Skeletal muscle tissue (tissue), 4 donors: ENCODE measurements around the gene TXNL4A. TPM values are rescaled to one million over a fixed set of nuclear protein-coding genes. Genes with fewer than 3 reads are reported as not detected.
A peak's percentile ranks its signal among the peaks of the same experiment; 100 is the strongest.
"Not testable (repeated sequence)": the region's sequence is repeated elsewhere in the genome, so short reads cannot be mapped to it uniquely, and the experiment has no call there.

ENCODE experiments used
- H3K27ac ChIP-seq: one replicate; pipeline ENCODE4 v1.7.0; 2013; ENCODE audit warnings: mild to moderate bottlenecking, low read depth, low read length, inconsistent platforms
- H3K27me3 ChIP-seq, 3 donors: one replicate each; pipeline ENCODE4 v1.7.0; 2013; ENCODE audit warnings: low read length in 3 of 3; ENCODE audit not compliant: control insufficient read depth in 3 of 3, insufficient read depth in 3 of 3
- H3K36me3 ChIP-seq, 3 donors: one replicate each; pipeline ENCODE4 v1.7.0; 2013; ENCODE audit warnings: low read length in 3 of 3; ENCODE audit not compliant: control insufficient read depth in 3 of 3, insufficient read depth in 3 of 3
- H3K4me1 ChIP-seq, 3 donors: one replicate each; pipeline ENCODE4 v1.7.0; 2013; ENCODE audit warnings: low read length in 3 of 3, mild to moderate bottlenecking in 3 of 3; ENCODE audit not compliant: control insufficient read depth in 3 of 3, insufficient read depth in 3 of 3
- H3K4me3 ChIP-seq, 3 donors: one replicate each; pipeline ENCODE4 v1.7.0; 2013; ENCODE audit warnings: low read length in 3 of 3
- H3K9ac ChIP-seq, 3 donors: one replicate each; pipeline ENCODE4 v1.7.0; 2013; ENCODE audit warnings: low read length in 3 of 3, mild to moderate bottlenecking in 3 of 3, moderate library complexity in 2 of 3, low read depth in 1 of 3
- H3K9me3 ChIP-seq, 3 donors: one replicate each; pipeline ENCODE4 v1.7.0; 2013; ENCODE audit warnings: low read length in 3 of 3; ENCODE audit not compliant: control insufficient read depth in 3 of 3
- total RNA-seq: library from RNA; depleted of rRNA; stranded (reverse); fragments of >200 nt; gene quantifications from one replicate; pipeline ENCODE4 v1.2.3, GENCODE V29; 2014
- donor health status: Osteomylitis.

The TXNL4A gene
- total RNA-seq, 1 donor from 2014 or later, result 30.8 TPM

DNA sequence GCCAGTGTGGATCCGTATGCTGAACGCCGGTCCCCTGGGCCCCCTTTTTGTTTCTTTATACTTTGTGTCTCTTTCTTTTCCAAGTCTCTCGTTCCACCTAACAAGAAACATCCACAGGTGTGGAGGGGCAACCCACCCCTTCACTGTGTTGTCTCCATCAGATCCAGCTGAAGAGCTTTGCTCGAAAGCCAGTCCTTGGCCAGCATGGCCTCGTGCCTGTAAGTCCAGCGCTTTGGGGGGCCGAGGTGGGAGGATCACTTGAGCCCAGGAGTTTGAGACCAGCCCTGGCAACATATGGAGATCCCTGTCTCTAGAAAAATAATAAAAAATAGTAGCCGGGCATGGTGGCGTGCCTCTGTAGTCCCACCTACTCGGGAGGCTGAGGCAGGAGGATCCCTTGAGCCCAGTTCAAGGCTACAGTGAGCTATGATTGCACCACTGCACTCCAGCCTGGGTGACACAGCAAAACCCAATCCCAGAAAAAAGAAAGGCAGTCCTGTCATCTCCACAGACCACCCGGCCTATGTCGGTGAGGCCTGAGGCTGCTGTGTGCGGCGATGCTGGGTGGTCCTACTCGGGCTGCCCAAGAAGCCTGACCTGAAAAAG, 27.3 kb downstream of the TXNL4A start:
- Histone ChIP-seq H3K4me1 (peaks cover 6 to 11% (median 8%) of the 10 kb centered on the region in 3 donors), H3K4me3 (no peak overlapping the region), H3K9ac (no peak overlapping the region), H3K9me3 (no peaks in the 10 kb centered on the region), H3K27ac (no peak overlapping the region), H3K27me3 (peaks cover 0 to 19% (median 6%) of the 10 kb centered on the region in 3 donors), H3K36me3 (no peaks in the 10 kb centered on the region)

DNA sequence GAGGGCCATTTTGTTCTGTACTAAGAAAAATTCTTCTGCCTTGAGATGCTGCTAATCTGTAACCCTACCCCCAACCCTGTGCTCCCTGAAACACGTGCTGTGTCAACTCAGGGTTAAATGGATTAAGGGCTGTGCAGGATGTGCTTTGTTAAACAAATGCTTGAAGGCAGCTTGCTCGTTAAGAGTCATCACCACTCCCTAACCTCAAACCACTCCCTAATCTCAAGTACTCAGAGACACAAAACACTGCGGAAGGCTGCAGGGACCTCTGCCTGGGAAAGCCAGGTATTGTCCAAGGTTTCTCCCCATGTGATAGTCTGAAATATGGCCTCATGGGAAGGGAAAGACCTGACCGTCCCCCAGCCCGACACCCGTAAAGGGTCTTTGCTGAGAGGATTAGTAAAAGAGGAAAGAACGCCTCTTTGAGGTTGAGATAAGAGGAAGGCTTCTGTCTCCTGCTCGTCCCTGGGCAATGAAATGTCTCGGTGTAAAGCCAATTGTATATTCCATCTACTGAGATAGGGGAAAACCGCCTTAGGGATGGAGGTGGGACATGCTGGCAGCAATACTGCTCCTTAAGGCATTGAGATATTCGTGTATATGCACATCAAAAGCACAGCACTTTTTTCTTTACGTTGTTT, 28.1 kb downstream of the TXNL4A start:
- not testable (repeated sequence) for H3K27ac ChIP-seq, H3K9me3 ChIP-seq, H3K9ac ChIP-seq, H3K4me1 ChIP-seq, H3K36me3 ChIP-seq, H3K4me3 ChIP-seq
- H3K27me3 ChIP-seq, result peaks cover 0 to 19% (median 6%) of the 10 kb centered on the region in 3 donors

DNA sequence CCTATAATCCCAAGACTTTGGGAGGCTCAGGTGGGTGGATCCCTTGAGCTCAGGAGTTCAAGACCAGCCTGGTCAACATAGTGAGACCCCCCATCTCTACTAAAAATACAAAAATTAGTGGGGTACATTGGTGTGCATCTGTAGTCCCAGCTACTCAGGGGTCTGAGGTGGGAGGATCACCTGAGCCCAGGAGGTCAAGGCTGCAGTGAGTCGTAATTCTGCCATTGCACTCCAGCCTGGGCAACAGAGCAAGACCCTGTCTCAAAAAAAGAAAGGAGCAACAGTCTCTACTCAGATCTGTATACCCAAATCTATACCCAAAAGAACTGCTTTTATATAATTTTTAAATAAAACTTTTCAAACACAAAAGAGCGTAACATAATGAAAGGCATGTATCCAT, 29.4 kb downstream of the TXNL4A start:
- Histone ChIP-seq H3K36me3 (no peaks in the 10 kb centered on the region), H3K27ac (no peak overlapping the region), H3K9me3 (no peaks in the 10 kb centered on the region), H3K27me3 (peaks cover 0 to 19% (median 6%) of the 10 kb centered on the region in 3 donors), H3K4me3 (no peak overlapping the region), H3K4me1 (peaks cover 0 to 4% (median 4%) of the 10 kb centered on the region in 3 donors), H3K9ac (no peak overlapping the region)

DNA sequence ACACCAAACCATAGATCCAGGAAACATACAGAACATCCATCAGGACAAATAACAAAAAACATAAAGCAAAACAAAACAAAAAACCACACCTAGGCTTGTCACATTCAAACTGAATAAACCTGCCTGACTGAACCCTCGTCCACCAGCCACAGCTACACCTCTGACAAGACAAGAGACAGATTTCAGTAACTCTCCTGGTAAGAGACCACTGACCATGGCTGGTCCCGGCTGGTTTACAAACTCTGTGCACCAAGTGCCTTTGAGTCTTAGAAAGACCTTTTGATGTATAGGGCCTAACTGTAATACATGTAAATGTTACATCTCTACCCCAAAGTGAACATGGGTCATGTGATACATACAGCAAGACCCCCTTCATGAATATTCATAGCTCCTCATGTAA, 32.1 kb downstream of the TXNL4A start:
- no peak overlapping the region for H3K4me3 ChIP-seq
- H3K9ac ChIP-seq, result no peak overlapping the region
- H3K36me3 ChIP-seq, result no peaks in the 10 kb centered on the region
- H3K9me3 ChIP-seq, result no peaks in the 10 kb centered on the region
- H3K4me1 ChIP-seq, result peaks cover 0 to 5% (median 0%) of the 10 kb centered on the region in 3 donors
- H3K27ac ChIP-seq, result no peak overlapping the region
- H3K27me3 ChIP-seq, result peaks cover 0 to 14% (median 0%) of the 10 kb centered on the region in 3 donors

DNA sequence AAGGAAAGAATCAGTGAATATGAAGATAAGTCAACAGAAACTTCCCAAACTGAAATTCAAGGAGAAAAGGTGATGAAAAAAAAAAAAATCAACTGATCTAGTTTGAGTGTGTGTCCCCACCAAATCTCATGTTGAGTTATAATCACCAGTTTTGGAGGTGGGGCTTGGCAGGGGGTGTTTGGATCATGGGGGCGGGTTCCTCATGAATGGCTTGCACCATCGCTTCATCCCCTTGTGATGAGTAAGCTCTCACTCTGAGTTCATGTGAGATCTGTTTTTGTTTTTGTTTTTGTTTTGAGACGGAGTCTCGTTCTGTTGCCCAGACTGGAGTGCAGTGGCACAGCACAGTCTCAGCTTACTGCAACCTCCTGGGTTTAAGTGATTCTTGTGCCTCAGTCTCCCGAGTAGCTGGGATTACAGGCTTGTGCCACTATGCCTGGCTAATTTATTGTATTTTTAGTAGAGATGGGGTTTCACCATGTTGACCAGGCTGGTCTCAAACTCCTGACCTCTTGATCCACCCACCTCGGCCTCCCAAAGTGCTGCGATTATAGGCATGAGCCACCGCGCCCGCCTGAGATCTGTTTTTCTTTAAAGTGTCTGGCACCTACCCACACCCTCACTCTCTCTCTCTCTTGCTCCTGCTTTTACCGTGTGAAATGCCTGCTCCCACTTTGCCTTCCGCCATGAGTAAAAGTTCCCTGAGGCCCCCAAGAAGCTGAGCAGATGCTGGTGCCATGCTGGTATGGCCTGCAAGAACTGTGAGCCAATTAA, 32.9 kb downstream of the TXNL4A start:
- peaks cover 2 to 8% (median 3%) of the 10 kb centered on the region in 3 donors for H3K4me1 ChIP-seq
- peaks cover 0 to 12% (median 0%) of the 10 kb centered on the region in 3 donors for H3K27me3 ChIP-seq
- H3K9me3 ChIP-seq, result no peaks in the 10 kb centered on the region
- no peak overlapping the region for H3K27ac ChIP-seq
- no peak overlapping the region for H3K9ac ChIP-seq
- no peak overlapping the region for H3K4me3 ChIP-seq
- H3K36me3 ChIP-seq, result no peaks in the 10 kb centered on the region

DNA sequence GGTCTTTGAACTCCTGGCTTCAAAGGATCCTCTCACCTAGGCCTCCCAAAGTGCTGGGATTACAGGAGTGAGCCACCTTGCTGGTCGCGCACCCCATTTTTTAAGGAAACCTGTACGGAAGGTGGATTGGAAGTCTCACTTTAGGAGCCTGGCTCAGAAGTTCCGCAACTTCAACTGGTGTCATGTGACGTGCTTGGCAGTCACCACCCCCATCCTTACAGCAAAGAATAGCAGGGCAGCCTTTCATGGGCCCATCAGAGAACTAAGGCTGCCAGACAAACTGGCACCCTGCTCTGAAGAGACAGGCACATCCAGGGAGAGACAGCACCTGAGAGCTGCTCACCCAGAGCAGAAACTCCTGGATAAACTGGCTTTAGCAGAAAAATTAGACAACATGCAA, 33.6 kb downstream of the TXNL4A start:
- Histone ChIP-seq H3K4me1 (peaks cover 9 to 15% (median 10%) of the 10 kb centered on the region in 3 donors), H3K9me3 (no peaks in the 10 kb centered on the region), H3K36me3 (no peaks in the 10 kb centered on the region), H3K9ac (no peak overlapping the region), H3K27me3 (peaks cover 0 to 10% (median 0%) of the 10 kb centered on the region in 3 donors), H3K27ac (no peak overlapping the region), H3K4me3 (no peak overlapping the region)

DNA sequence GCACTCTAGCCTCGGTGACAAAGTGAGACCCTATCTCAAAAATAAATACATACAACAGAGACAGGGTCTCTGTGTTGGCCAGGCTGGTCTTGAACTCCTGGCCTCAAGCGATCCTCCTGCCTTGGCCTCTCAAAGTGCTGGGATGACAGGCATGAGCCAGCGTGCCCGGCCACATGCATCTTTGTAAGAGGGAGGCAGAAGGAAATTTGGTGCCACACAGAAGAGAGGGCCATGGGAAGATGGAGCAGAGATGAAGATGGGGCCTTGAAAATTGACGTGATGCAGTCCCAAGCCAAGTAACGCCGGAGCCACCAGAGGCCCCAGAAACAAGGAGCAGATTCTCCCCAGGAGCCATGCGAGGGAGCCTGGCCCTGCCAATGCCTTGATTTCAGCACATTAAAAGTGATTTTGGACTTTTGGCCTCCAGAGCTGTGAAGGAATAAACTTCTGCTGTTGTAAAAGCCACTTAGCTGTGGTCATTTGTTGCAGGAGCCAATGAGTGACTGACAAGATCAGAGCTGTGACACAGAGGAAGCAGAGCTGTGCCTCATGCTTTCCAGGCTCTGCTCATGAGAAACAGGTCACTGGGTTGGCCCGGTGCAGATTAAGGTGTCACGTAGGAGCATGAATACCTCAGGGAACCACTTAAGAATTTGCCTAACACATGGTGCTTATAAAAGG, 34.3 kb downstream of the TXNL4A start:
- Histone ChIP-seq H3K36me3 (peaks cover under 1% of the 10 kb centered on the region in 3 donors), H3K4me1 (peaks cover 14 to 20% (median 16%) of the 10 kb centered on the region in 3 donors), H3K27me3 (peaks cover 0 to 6% (median 0%) of the 10 kb centered on the region in 3 donors), H3K27ac (no peak overlapping the region), H3K9ac (no peak overlapping the region), H3K4me3 (no peak overlapping the region), H3K9me3 (no peaks in the 10 kb centered on the region)

DNA sequence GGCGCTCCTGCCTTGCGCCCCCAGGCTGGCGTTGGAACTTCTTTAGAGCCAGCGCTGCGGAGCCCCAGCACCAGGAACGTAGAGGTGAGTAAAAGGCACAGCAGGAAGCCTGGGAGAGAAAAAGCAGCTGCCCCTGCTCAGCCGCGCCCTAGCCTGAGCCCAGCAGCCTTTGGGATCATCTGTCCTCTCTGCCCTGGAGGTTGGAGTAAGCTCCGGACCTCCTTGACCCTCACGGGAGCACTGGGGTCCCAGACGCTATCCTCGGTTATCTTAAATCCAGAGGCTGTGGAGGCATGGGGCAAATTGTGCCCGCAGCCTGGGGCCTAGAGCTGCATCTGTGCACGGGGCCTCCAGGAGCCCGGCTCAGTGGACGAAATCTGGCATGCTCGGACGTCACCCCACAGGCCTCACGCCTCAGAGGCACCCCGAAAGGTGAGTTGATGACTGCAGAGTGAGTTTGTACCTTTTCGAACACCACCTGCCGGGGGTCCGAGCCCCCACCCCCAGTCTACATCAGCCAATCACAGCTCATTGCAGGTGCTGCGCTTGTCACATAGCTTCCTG, 35.3 kb downstream of the TXNL4A start:
- Histone ChIP-seq H3K36me3 (peaks cover 4 to 5% (median 4%) of the 10 kb centered on the region in 3 donors), H3K4me3 (no peak overlapping the region), H3K4me1 (peaks cover 24 to 29% (median 26%) of the 10 kb centered on the region in 3 donors), H3K9ac (no peak overlapping the region), H3K27ac (no peak overlapping the region), H3K9me3 (no peaks in the 10 kb centered on the region), H3K27me3 (no peaks in the 10 kb centered on the region)

DNA sequence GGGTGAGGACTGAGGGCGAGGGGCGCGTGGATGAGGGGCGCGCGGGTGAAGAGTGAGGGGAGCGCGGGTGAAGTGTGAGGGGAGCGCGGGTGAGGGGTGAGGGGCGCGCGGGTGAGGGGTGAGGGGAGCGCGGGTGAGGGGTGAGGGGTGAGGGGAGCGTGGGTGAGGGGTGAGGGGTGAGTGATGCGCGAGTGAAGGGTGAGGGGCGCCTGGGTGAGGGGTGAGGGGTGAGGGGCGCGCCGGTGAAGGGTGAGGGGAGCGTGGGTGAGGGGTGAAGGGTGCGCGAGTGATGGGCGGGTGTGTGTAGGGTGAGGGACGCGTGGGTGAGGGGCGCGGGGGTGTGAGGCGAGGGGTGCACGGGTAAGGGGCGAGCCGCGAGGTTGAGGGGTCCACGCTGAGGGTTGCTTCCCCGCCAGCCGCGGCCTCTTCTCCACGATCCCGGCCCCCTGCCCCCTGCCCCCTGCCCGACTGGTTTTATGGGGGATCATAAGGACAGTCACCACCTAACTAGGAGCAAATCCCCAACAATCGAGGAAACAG, 35.8 kb downstream of the TXNL4A start:
- H3K9me3 ChIP-seq, result no peaks in the 10 kb centered on the region
- H3K27ac ChIP-seq, result no peak overlapping the region
- H3K27me3 ChIP-seq, result no peaks in the 10 kb centered on the region
- H3K4me1 ChIP-seq, result peaks cover 29 to 35% (median 31%) of the 10 kb centered on the region in 3 donors
- H3K36me3 ChIP-seq, result peaks cover 4 to 6% (median 5%) of the 10 kb centered on the region in 3 donors
- H3K4me3 ChIP-seq, result peak overlapping the region in 2 of 3 donors; percentile 60 to 72
- peak overlapping the region in 1 of 3 donors; percentile 79 for H3K9ac ChIP-seq
